ENCODE measurements around the gene ARSA.

ARSA gene

DNA sequence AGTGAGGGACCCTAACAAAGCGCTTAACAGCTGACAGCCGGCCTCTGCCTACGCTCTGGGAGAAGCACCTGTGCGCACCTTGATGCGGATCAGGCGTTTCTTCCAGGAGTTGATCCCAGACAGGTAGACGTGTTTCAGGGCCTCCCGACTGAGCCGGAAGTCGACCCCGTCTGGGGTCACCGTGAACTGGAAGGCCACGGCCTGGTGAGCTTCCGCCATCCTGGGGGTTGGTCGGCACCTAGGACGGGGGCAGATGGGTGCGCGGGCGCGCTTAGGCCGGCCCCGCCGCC, 50.3 kb downstream of the ARSA start:
- no peak for TF ChIP-seq ZFX (IDR thresholded peaks at IDR 0.05; ENCODE audit: borderline replicate concordance)
- TF ChIP-seq, protein P1, sequence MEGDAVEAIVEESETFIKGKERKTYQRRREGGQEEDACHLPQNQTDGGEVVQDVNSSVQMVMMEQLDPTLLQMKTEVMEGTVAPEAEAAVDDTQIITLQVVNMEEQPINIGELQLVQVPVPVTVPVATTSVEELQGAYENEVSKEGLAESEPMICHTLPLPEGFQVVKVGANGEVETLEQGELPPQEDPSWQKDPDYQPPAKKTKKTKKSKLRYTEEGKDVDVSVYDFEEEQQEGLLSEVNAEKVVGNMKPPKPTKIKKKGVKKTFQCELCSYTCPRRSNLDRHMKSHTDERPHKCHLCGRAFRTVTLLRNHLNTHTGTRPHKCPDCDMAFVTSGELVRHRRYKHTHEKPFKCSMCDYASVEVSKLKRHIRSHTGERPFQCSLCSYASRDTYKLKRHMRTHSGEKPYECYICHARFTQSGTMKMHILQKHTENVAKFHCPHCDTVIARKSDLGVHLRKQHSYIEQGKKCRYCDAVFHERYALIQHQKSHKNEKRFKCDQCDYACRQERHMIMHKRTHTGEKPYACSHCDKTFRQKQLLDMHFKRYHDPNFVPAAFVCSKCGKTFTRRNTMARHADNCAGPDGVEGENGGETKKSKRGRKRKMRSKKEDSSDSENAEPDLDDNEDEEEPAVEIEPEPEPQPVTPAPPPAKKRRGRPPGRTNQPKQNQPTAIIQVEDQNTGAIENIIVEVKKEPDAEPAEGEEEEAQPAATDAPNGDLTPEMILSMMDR (IDR thresholded peaks at IDR 0.05) = no peak

DNA sequence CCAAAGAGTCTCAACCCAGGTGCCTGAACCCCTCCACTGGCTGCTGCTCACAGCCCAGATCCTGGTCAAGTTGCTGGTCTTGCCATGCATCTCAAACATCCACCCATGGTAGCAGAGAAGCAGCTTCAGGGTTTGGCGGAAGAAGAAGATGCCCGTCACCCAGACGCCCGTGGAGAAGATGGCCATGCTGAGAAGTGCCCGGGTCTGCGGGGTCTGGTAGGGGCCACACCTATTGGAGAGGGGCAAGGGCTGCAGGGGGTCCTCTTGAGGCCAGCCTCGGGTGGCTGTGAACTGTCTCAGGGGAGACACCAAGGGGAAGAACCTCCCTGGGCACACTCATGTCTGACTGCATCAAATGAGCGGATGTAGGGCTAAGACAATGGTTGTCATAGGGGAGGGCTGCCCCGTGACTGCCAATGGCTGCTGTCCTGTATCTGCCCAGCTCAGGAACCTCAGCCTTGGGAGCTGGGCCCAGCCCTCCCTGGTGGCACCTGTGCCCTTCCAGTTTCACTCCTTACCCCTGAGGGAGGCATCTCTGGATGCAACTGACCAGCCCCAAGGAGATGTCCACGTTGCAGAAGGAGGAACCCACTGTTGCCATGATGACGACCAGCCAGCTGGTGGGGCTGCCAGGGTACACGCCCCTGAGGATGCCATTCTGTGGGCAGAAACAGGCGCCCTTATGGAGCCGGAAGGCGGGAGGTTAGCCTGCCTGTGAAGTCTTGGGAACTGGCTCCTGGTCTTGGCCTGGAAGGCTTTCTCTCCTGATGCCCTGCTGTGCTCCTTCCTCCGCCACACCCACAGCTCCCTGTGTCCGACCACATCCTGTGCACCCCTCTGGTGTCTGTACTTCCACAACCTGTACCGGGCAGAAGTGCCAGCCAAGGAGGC, 50.9 kb downstream of the ARSA start:
- H3K27ac ChIP-seq = no peak overlapping the region
- TF ChIP-seq, protein P1 (IDR thresholded peaks at IDR 0.05) = no peak

More for the DNA sequence above, 50.3 kb downstream of the ARSA start:
- no peak overlapping the region for H3K27ac ChIP-seq

DNA sequence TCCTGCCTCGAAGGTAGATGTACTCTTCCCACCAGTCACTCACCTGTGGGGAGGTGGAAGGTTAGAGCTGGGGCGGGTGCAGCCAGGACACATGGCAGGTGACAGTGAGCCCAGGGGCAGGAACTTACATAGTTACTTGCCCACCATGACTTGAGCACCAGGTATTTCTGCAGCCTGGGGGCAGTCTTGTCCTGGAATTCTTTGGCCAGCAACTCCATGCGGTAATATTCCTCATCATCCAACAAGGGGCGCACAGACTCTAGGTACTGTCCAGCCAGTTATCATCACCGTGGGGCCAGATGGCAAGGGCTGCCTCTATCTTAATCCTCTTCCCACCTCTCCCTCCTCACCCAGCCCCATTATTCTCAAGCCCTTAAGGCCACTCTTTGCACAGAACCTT, 51.9 kb downstream of the ARSA start:
- TF ChIP-seq, protein P1 (IDR thresholded peaks at IDR 0.05) = no peak
- TF ChIP-seq ZFX (IDR thresholded peaks at IDR 0.05; ENCODE audit: borderline replicate concordance) = no peak
- H3K27ac ChIP-seq = no peak overlapping the region

DNA sequence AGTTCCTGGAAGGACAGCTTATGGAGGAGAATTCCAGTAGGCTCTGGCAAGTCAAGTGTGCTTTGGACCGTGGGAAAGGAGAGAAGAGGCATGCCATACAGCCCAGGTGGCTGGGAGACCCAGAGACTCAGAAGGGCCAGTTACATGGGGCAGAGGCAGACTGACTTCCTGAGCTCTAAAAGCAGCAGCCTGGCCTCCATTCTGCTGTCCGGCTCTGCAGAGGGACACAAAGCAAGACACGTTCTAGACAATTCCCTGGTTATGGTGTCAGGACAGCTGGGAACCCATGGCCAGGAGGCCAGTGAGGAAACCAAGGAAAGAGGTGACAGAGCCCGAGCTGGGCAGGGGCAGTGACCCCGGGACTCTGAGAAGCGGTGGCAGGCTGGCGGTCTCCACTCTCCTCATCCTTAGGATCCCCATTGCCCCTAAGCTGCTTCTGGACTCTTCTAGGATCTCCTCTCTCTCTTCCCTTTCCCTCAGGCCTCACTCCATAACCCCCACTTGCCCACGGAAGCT, 52.5 kb downstream of the ARSA start:
- TF ChIP-seq, protein P1 (IDR thresholded peaks at IDR 0.05) = no peak
- no peak for TF ChIP-seq ZFX (IDR thresholded peaks at IDR 0.05; ENCODE audit: borderline replicate concordance)
- no peak overlapping the region for H3K27ac ChIP-seq
